GM21717 (cell line): ENCODE results near the gene USP32.
"Not testable (repeated sequence)": the region's sequence is repeated elsewhere in the genome, so short reads cannot be mapped to it uniquely, and the experiment has no call there.

Experiments
- ATAC-seq: cut with Tn5 transposase; IDR thresholded peaks from one replicate; pipeline ENCODE4 v1.9.1; 2021; ENCODE audit warnings: mild to moderate bottlenecking, moderate library complexity; ENCODE audit not compliant: unreplicated experiment

The USP32 gene

GRCh38 chr17:60186372-60186771 is 205.6 kb downstream of the USP32 start:
- not testable (repeated sequence) for ATAC-seq

DNA sequence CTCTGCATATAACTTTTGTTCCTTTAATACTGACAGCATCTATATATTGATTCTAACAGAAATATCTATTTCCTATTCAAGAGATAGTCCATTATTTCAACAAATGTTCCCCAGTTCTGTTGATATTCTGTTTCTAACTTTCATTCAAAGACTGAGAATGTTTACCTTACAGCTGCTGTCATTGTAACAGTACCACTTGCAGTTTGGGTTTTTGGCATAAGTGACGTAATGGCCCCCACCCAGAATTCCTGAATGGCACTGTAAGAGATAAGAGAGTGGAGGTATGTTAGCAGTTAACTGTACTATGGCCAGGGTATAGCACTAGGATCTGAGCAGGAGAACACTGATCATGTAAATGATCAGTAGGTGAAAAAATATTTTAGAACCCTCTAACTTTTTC is 211.6 kb downstream of the USP32 start:
- not testable (repeated sequence) for ATAC-seq

GRCh38 chr17:60178180-60178579 is 213.8 kb downstream of the USP32 start:
- not testable (repeated sequence) for ATAC-seq

GRCh38 chr17:60176763-60177162 is 215.2 kb downstream of the USP32 start:
- not testable (repeated sequence) for ATAC-seq

DNA sequence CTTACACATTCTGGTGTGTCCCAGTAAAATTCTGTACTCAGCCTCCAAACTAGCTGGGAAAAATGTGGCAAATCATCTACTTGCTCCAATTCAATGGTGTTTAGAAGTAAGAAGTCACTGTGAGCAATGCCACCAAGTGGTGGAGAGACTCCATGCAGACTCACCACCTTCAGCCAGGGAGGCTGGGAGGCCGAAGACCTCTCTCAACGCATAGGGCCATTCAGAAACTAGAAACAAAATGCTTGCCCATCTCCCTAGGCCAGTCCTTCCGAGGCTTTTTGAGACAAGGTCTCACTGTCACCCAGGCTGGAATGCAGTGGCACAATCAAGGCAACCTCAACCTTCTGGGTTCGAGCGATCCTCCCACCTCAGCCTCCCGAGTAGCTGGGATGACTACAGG is 217.2 kb downstream of the USP32 start:
- ATAC-seq: not testable (repeated sequence)

GRCh38 chr17:60174035-60174434 is 217.9 kb downstream of the USP32 start:
- ATAC-seq: no peak

GRCh38 chr17:60173304-60173819 is 218.6 kb downstream of the USP32 start:
- ATAC-seq: no peak

DNA sequence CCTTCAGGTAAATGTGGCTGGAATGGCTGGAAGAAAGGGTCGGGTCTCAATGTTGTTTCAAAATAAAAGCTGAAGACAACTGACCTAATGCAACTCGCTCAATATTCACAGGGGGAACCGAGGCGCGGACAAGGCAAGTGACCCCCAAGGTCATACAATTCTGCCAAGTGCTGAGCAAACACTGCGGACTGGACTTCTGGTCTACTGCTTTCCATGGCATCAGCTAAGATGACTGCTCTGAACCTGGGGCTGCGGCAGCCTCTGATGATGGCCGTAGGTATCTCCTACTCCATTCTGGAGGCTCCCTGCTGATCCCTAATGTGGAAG is 220.2 kb downstream of the USP32 start:
- no peak for ATAC-seq

DNA sequence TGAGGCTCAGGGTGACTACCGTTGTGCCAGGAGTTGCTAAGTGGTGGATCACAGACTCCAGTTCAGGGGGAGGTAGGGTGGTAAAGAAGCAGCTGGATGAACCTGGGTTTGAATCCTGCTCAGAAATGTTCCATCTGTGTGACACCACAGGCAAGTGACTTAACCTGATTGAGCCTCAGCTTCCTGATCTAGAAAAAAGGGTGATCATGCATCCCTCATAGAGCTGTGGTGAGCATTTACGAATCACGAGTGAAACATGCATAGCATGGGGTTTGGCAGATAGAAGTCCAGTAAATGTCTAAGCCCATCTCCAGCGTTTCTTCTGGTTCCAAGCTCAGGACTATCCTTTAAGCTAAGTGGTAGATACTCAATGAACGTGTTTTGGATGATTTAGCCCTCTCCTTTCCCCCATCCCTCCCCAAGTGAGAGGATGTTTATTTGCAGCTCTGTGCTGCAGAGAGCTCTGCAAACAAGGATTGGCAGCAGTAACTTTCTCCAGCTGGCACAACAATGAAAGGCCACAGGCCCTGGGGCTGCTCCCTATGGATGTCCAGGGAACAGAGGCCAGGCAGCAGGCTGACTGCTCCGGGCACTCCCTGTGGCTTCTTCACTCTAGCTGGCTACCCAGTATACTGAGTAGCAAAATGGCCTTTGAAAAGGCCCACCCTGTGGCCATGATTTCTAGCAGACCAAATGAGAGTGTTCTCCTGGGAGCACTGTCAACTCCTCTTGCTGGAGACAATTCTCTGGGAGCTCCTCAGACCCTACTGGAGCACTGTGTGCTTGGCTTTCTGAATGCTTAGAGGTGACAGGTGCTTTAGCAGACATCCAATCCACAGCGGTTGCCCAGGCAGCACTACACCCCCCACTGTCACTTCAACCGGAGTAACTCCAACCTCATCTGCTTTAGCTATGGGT is 220.8 kb downstream of the USP32 start:
- no peak for ATAC-seq

- ATAC-seq: no peak
These were observed 221.8 kb downstream of the USP32 start for GRCh38 chr17:60169921-60170817.

DNA sequence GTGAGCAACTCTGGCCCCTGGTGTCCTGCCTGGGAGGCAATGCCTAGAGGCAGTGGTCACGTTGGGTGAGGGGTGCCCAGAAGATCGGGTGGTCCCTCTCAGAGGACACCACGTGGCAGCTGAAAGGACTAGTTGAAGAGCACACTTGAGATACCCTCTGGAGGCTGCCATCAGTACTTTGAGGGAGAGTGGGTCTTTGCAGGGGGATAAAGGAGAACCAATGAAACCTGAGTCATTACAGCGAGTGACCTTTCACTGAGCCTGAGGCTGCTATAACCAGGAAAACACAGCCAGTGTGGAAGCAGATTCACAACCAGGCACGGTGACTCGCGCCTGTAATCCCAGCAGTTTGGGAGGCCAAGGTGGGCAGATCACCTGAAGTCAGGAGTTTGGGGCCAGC is 223.3 kb downstream of the USP32 start:
- ATAC-seq: no peak

GRCh38 chr17:60167065-60167741 is 224.7 kb downstream of the USP32 start:
- ATAC-seq: no peak

- ATAC-seq: no peak
These were observed 226.0 kb downstream of the USP32 start for GRCh38 chr17:60165971-60166370.

GRCh38 chr17:60165223-60165622 is 226.7 kb downstream of the USP32 start:
- ATAC-seq: no peak

DNA sequence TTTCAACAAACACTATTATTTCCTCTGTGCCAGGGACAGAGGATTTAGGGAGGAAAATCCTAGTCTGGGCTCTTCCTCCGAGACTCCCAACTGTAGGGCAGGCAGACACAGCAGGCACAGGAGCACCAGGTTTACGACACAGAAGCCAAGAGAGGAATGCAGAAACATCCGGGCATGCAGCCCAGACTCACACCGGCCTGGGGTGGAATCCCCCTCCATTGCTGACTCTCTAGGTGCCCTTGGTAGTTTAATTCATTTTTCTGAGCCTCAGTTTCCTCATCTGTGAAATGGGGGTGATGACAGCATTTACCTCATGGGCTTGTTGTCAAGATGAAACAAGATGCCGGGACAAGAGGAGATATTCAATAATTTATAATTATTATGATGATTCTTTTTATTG is 227.2 kb downstream of the USP32 start:
- ATAC-seq: no peak

DNA sequence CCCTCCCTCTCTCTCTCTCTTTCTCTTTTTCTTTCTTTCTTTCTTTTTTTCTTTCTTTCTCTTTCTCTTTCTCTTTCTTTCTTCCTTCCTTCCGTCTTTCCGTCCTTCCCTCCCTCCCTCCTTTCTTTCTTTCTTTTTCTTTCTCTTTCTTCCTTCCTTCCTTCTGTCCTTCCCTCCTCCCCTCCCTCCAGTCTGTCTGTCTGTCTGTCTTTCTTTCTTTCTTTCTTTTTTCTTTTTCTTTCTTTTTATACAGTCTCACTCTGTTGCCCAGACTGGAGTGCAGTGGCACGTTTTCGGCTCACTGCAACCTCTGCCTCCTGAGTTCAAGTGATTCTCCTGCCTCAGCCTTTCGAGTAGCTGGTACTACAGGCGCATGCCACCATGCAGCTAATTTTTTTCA is 227.8 kb downstream of the USP32 start:
- ATAC-seq: no peak

DNA sequence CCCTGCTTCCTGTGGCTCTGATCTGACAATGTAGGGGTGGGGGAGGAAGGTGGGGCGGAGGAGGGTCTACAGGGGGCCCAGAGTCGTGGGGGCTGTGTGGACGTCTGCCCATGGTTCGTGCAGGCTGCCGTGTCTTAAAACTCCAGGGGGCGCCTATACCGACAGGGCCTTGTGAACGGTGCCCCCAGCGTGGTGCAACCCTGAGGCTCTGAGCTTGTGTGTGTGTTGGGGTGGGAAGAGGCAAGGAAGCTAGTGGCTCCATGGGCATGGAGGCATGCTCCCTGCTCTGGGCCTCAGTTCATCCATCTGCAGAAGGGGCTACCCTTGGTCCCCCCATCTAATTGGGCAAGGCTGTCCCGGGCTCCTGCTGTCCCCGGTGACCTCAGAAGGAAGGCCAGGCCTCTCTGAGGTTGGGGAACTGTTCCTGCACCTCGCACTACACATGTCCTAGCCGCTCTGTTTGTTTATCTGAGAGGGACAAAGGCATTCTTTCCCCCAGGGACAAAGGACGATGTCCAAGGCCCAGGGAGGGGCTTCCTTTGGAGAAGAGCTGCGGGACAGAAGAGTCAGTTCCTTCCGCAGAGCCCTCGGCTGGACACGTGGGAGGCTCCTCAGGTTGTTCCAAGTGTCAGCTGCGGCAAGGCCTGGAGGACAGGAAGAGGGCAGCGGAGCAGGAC is 228.7 kb downstream of the USP32 start:
- no peak for ATAC-seq

- ATAC-seq: no peak
These were observed 230.2 kb downstream of the USP32 start for GRCh38 chr17:60161598-60162330.

DNA sequence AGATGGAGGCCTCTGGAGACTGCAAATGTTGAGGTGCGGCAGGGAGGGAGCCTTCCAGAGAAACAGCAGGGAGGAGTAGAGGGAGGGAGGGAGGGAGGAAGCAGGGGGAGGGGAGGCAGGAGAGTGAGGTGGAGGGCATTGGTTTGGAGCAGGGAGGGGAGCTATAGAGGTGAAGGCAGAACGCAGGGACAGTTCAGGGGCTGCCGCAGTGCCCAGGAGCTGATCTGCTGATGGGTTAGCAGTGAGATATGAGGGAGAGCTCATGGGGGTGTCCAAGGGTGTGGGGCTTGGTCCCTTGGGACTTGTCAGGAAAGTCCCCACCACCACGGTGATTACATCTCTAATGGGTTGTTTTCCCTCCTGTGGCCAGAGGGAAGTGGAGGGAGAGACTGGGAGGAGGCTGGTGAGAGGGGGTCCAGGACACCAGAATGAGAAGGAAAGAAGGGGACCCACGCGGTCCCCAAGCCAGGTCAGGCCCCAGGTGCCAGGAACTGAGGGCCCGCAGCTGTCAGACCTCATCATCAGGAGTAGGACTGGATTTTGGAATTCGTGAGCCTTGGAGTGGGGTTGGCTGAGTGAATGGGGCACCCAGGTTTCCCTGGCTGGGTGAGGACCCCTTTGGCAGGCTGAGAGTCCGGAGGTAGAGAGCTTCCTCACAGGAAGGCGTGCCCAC is 231.0 kb downstream of the USP32 start:
- no peak for ATAC-seq
